HG02938 (cell line): Measurements from ENCODE around the gene EML3.

Experiments
- ATAC-seq: cut with Tn5 transposase; IDR thresholded peaks from one replicate; pipeline ENCODE4 v1.9.1; 2021; ENCODE audit warnings: mild to moderate bottlenecking, moderate library complexity; ENCODE audit not compliant: unreplicated experiment

Gene EML3

DNA sequence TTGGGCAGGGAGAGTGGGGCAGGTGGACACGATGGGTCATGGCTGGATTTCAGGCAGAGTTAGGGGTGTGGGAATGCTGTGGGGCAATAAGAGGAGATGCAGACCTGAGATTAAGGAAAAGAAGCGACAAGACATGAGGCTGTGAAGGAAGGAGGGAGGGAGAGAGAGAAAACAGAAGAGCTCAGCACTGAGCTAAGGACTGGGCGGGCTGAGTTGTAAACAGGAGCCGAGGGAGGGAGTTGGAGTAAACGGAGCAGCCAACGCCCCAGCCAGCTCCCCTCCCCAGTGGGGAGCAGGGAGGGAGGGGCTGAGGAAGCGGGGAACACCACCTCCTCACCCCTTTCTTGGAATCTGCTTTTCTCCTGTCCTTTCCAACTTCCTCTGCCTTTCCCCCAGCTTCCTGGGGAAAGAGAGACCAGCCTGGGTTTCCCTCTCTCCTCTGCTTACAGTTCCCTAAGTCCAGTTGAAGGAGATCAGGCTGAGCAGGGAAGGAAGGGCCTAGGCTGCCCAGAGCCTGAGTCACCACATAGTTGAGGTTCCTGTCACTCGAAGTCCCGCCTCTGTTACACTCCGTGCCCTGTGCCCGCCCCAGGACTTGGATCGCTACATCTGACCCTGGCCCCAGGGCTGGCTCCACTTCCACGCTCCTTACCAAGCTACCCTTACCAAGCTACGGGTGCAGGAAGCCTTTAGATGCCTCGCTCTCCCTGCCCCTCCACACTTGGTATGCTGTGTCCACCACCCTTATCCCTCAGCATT, 59.3 kb downstream of the EML3 start:
- ATAC-seq, result no peak

DNA sequence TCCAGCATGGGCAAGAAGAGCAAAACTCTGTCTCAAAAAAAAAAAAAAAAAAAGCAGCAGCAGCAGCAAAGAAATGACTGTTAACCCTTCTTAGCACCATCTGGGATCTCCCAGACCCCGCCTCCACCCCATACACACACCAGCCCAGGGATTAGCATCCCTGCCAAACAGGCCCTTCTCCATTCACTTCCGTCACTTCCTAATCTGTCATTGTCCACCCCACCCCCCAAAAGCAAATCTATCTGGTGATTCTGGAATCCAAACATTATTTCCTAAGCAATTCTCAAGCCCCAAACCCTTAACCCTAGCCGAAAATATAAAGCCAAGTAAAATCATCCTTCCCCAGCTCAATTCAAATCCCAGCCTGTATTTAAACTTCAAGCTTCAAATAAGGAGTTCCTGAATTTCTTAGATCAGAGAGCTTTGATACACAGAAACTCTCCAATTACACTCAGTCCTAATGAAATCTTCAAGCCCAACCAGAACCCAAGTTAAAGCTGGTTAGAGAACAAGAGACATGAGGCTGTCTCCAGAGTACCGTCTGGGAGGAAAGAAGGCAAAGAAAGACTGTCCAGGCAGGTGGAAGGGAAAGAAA, 60.0 kb downstream of the EML3 start:
- ATAC-seq, result no peak
